SK-N-SH treated with all-trans-retinoic acid at 6 μM for 48 hours (cell line): ENCODE results near the gene WNK2.

Experiments used
- ATAC-seq: fragments of 200-7000 bp; cut with Tn5 transposase; 3 replicates; pipeline ENCODE4 v1.9.1; 2020; ENCODE audit warnings: mild to moderate bottlenecking, moderate library complexity
- ARNTL ChIP-seq: fragments of 450-650 bp; formaldehyde crosslinking; IDR thresholded peaks from 2 replicates; pipeline ENCODE4 v1.5.0; 2020; ENCODE audit warnings: low read depth, mild to moderate bottlenecking, moderate library complexity, borderline replicate concordance
- CSDC2 ChIP-seq: fragments of 250-450 bp; sonication (Bioruptor Pico); IDR thresholded peaks from 2 replicates; pipeline ENCODE4 v1.5.0; 2020; ENCODE audit warnings: mild to moderate bottlenecking, moderate library complexity
- ESRRG ChIP-seq: fragments of 250-450 bp; sonication (Bioruptor Pico); IDR thresholded peaks from 2 replicates; pipeline ENCODE4 v1.6.1; 2021; ENCODE audit warnings: mild to moderate bottlenecking
- ISL1 ChIP-seq: fragments of 250-450 bp; sonication (Bioruptor Pico); IDR thresholded peaks from 2 replicates; pipeline ENCODE4 v2.1.2; 2022; ENCODE audit warnings: mild to moderate bottlenecking, moderate library complexity
- OSR1 ChIP-seq: fragments of 250-450 bp; sonication (Bioruptor Pico); IDR thresholded peaks from 2 replicates; pipeline ENCODE4 v1.8.0; 2022; ENCODE audit warnings: moderate library complexity, mild to moderate bottlenecking, inconsistent platforms
- PPARA ChIP-seq: fragments of 250-450 bp; sonication (Bioruptor Pico); IDR thresholded peaks from 2 replicates; pipeline ENCODE4 v1.5.0; 2020; ENCODE audit warnings: mild to moderate bottlenecking, borderline replicate concordance
- RARB ChIP-seq: fragments of 250-450 bp; sonication (Bioruptor Pico); IDR thresholded peaks from 2 replicates; pipeline ENCODE4 v1.8.0; 2021; ENCODE audit warnings: mild to moderate bottlenecking, moderate library complexity
- SNAI2 ChIP-seq: fragments of 250-450 bp; sonication (Bioruptor Pico); IDR thresholded peaks from 2 replicates; pipeline ENCODE4 v1.5.0; 2020; ENCODE audit warnings: mild to moderate bottlenecking, moderate library complexity
- TCF4 ChIP-seq: fragments of 250-450 bp; sonication (Bioruptor Pico); IDR thresholded peaks from 2 replicates; pipeline ENCODE4 v1.8.0; 2021; ENCODE audit warnings: mild to moderate bottlenecking, moderate library complexity, borderline replicate concordance
- TOX ChIP-seq: fragments of 250-450 bp; sonication (Bioruptor Pico); IDR thresholded peaks from 2 replicates; pipeline ENCODE4 v1.8.0; 2021; ENCODE audit warnings: mild to moderate bottlenecking, moderate library complexity, borderline replicate concordance
- ZC3H10 ChIP-seq: fragments of 250-450 bp; sonication (Bioruptor Pico); IDR thresholded peaks from 2 replicates; pipeline ENCODE4 v1.5.1; 2021; ENCODE audit warnings: mild to moderate bottlenecking, moderate library complexity
- ZFP3 ChIP-seq: fragments of 250-450 bp; sonication (Bioruptor Pico); IDR thresholded peaks from 2 replicates; pipeline ENCODE4 v1.5.0; 2020; ENCODE audit warnings: mild to moderate bottlenecking, moderate library complexity
- ZFP30 ChIP-seq: fragments of 450-650 bp; formaldehyde crosslinking; IDR thresholded peaks from 2 replicates; pipeline ENCODE4 v1.5.0; 2022; ENCODE audit warnings: mild to moderate bottlenecking, moderate library complexity
- ZNF565 ChIP-seq: fragments of 450-650 bp; formaldehyde crosslinking; conservative IDR thresholded peaks from 2 replicates; pipeline ENCODE4 v1.5.0; 2020; ENCODE audit warnings: low read depth, mild to moderate bottlenecking, moderate library complexity
- ZNF70 ChIP-seq: fragments of 450-650 bp; formaldehyde crosslinking; IDR thresholded peaks from 2 replicates; pipeline ENCODE4 v1.5.0; 2020; ENCODE audit warnings: mild to moderate bottlenecking, moderate library complexity
- ZNF8 ChIP-seq: fragments of 450-650 bp; formaldehyde crosslinking; IDR thresholded peaks from 2 replicates; pipeline ENCODE4 v1.5.0; 2020; ENCODE audit warnings: mild to moderate bottlenecking, moderate library complexity
- TF ChIP-seq, protein P1 (sequence below): fragments of 250-450 bp; sonication (Bioruptor Pico); IDR thresholded peaks from 2 replicates; pipeline ENCODE4 v1.8.0; 2021; ENCODE audit warnings: low read depth, mild to moderate bottlenecking, moderate library complexity, borderline replicate concordance
- TF ChIP-seq, protein P2 (sequence below): fragments of 250-450 bp; sonication (Bioruptor Pico); IDR thresholded peaks from 2 replicates; pipeline ENCODE4 v1.5.0; 2020; ENCODE audit warnings: mild to moderate bottlenecking, moderate library complexity
- TF ChIP-seq, protein P3 (sequence below): fragments of 250-450 bp; sonication (Bioruptor Pico); IDR thresholded peaks from 2 replicates; pipeline ENCODE4 v1.8.0; 2020; ENCODE audit warnings: mild to moderate bottlenecking, moderate library complexity, borderline replicate concordance
- TF ChIP-seq, protein P4 (sequence below): fragments of 250-450 bp; sonication (Bioruptor Pico); IDR thresholded peaks from 2 replicates; pipeline ENCODE4 v1.5.1; 2021; ENCODE audit warnings: mild to moderate bottlenecking, moderate library complexity
- TF ChIP-seq, protein P5 (sequence below): fragments of 250-450 bp; sonication (Bioruptor Pico); IDR thresholded peaks from 2 replicates; pipeline ENCODE4 v1.5.1; 2020; ENCODE audit warnings: low read depth, mild to moderate bottlenecking, moderate library complexity

The WNK2 gene

DNA sequence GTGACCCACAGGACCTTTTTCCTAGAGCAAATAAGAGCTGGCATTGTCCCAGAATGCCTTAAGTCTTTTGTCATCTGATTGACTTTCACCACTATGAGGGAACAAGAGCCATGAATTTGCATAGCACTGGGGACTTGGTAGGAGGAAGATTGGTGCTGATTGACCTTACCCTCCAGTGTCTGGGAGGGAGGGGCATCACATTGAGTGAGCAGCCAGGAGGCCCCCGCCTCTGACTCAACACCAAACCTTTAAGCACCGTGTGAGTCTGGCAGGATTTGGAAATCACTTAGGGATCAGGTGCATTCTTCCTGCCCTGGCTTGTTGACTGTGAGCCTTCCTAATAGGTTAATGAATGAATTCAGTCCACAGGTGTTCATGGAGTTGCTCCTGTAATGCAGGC, 40.7 kb downstream of the WNK2 start:
- TF ChIP-seq OSR1 (CRISPR knock-in tag), result no peak
- TF ChIP-seq ARNTL (CRISPR knock-in tag), result no peak
- TF ChIP-seq ISL1 (CRISPR knock-in tag), result no peak
- no peak for TF ChIP-seq ESRRG
- TF ChIP-seq, protein P1, sequence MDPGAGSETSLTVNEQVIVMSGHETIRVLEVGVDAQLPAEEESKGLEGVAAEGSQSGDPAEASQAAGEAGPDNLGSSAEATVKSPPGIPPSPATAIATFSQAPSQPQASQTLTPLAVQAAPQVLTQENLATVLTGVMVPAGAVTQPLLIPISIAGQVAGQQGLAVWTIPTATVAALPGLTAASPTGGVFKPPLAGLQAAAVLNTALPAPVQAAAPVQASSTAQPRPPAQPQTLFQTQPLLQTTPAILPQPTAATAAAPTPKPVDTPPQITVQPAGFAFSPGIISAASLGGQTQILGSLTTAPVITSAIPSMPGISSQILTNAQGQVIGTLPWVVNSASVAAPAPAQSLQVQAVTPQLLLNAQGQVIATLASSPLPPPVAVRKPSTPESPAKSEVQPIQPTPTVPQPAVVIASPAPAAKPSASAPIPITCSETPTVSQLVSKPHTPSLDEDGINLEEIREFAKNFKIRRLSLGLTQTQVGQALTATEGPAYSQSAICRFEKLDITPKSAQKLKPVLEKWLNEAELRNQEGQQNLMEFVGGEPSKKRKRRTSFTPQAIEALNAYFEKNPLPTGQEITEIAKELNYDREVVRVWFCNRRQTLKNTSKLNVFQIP (CRISPR knock-in tag), result no peak
- no peak for TF ChIP-seq RARB (CRISPR knock-in tag)
- no peak for TF ChIP-seq SNAI2 (CRISPR knock-in tag)
- TF ChIP-seq TCF4, result no peak
- TF ChIP-seq ZFP30 (CRISPR knock-in tag), result no peak
- no peak for TF ChIP-seq CSDC2
- TF ChIP-seq, protein P2, sequence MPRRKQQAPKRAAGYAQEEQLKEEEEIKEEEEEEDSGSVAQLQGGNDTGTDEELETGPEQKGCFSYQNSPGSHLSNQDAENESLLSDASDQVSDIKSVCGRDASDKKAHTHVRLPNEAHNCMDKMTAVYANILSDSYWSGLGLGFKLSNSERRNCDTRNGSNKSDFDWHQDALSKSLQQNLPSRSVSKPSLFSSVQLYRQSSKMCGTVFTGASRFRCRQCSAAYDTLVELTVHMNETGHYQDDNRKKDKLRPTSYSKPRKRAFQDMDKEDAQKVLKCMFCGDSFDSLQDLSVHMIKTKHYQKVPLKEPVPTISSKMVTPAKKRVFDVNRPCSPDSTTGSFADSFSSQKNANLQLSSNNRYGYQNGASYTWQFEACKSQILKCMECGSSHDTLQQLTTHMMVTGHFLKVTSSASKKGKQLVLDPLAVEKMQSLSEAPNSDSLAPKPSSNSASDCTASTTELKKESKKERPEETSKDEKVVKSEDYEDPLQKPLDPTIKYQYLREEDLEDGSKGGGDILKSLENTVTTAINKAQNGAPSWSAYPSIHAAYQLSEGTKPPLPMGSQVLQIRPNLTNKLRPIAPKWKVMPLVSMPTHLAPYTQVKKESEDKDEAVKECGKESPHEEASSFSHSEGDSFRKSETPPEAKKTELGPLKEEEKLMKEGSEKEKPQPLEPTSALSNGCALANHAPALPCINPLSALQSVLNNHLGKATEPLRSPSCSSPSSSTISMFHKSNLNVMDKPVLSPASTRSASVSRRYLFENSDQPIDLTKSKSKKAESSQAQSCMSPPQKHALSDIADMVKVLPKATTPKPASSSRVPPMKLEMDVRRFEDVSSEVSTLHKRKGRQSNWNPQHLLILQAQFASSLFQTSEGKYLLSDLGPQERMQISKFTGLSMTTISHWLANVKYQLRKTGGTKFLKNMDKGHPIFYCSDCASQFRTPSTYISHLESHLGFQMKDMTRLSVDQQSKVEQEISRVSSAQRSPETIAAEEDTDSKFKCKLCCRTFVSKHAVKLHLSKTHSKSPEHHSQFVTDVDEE (CRISPR knock-in tag), result no peak
- no peak for TF ChIP-seq TOX
- TF ChIP-seq, protein P3, sequence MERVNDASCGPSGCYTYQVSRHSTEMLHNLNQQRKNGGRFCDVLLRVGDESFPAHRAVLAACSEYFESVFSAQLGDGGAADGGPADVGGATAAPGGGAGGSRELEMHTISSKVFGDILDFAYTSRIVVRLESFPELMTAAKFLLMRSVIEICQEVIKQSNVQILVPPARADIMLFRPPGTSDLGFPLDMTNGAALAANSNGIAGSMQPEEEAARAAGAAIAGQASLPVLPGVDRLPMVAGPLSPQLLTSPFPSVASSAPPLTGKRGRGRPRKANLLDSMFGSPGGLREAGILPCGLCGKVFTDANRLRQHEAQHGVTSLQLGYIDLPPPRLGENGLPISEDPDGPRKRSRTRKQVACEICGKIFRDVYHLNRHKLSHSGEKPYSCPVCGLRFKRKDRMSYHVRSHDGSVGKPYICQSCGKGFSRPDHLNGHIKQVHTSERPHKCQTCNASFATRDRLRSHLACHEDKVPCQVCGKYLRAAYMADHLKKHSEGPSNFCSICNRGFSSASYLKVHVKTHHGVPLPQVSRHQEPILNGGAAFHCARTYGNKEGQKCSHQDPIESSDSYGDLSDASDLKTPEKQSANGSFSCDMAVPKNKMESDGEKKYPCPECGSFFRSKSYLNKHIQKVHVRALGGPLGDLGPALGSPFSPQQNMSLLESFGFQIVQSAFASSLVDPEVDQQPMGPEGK (CRISPR knock-in tag), result no peak
- no peak for ATAC-seq

DNA sequence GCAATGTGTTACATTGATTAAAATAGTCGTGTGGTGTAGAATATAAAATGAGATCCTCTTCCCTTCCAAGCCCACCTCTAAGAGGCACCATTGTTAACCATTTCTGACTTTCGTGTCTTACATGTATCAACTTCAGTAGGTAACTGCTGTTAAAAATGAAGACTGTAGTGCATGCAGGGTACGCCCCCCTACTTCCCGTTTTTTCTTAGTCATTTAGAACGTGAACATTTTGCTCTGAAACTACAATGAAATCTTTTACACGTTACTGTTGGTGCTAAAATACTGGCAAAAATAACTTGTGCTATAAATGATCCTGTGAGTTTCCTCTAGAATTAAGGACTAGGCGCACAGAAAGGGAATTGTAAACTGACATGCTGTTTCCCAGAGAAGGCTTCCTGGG, 41.5 kb downstream of the WNK2 start:
- no peak for ATAC-seq
- TF ChIP-seq ARNTL (CRISPR knock-in tag), result no peak
- TF ChIP-seq, protein P2 (CRISPR knock-in tag), result no peak

DNA sequence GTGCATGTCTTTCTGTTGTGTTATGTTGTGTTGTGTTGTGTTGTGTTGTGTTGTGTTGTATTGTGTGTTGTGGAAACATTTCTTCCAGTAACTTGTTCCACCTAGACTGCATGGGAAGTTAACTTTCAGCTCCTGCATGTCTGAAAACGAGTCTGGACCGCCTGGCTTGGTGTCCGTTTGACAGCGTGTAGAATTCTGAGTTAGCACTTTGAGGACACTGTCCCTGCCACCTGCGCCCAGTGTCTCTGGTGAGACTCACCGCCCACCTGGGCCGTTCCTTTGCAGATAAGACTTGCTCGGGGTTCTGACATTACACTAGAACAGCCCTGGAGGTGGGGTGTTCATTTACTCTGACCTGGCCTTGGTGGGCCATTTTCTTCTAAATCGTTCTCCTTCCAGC, 42.0 kb downstream of the WNK2 start:
- ATAC-seq, result no peak
- no peak for TF ChIP-seq ESRRG
- TF ChIP-seq, protein P4, sequence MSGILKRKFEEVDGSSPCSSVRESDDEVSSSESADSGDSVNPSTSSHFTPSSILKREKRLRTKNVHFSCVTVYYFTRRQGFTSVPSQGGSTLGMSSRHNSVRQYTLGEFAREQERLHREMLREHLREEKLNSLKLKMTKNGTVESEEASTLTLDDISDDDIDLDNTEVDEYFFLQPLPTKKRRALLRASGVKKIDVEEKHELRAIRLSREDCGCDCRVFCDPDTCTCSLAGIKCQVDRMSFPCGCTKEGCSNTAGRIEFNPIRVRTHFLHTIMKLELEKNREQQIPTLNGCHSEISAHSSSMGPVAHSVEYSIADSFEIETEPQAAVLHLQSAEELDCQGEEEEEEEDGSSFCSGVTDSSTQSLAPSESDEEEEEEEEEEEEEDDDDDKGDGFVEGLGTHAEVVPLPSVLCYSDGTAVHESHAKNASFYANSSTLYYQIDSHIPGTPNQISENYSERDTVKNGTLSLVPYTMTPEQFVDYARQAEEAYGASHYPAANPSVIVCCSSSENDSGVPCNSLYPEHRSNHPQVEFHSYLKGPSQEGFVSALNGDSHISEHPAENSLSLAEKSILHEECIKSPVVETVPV (CRISPR knock-in tag), result no peak
- TF ChIP-seq TOX, result no peak
- TF ChIP-seq CSDC2, result no peak
- TF ChIP-seq ZNF8 (CRISPR knock-in tag), result no peak
- TF ChIP-seq SNAI2 (CRISPR knock-in tag), result no peak
- no peak for TF ChIP-seq ZC3H10 (CRISPR knock-in tag)
- TF ChIP-seq OSR1 (CRISPR knock-in tag), result no peak
- TF ChIP-seq, protein P3 (CRISPR knock-in tag), result no peak
- no peak for TF ChIP-seq ZNF565 (CRISPR knock-in tag)
- TF ChIP-seq ZFP30 (CRISPR knock-in tag), result no peak
- TF ChIP-seq PPARA (CRISPR knock-in tag), result no peak
- no peak for TF ChIP-seq RARB (CRISPR knock-in tag)
- TF ChIP-seq ZFP3 (CRISPR knock-in tag), result no peak
- TF ChIP-seq, protein P1 (CRISPR knock-in tag), result no peak
- TF ChIP-seq ISL1 (CRISPR knock-in tag), result no peak
- TF ChIP-seq, protein P5, sequence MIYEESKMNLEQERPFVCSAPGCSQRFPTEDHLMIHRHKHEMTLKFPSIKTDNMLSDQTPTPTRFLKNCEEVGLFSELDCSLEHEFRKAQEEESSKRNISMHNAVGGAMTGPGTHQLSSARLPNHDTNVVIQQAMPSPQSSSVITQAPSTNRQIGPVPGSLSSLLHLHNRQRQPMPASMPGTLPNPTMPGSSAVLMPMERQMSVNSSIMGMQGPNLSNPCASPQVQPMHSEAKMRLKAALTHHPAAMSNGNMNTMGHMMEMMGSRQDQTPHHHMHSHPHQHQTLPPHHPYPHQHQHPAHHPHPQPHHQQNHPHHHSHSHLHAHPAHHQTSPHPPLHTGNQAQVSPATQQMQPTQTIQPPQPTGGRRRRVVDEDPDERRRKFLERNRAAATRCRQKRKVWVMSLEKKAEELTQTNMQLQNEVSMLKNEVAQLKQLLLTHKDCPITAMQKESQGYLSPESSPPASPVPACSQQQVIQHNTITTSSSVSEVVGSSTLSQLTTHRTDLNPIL (CRISPR knock-in tag), result no peak
- no peak for TF ChIP-seq ZNF70
- TF ChIP-seq, all 23 proteins: peak for 0
